ENCODE results near the gene LIN28B.

Gene LIN28B

DNA sequence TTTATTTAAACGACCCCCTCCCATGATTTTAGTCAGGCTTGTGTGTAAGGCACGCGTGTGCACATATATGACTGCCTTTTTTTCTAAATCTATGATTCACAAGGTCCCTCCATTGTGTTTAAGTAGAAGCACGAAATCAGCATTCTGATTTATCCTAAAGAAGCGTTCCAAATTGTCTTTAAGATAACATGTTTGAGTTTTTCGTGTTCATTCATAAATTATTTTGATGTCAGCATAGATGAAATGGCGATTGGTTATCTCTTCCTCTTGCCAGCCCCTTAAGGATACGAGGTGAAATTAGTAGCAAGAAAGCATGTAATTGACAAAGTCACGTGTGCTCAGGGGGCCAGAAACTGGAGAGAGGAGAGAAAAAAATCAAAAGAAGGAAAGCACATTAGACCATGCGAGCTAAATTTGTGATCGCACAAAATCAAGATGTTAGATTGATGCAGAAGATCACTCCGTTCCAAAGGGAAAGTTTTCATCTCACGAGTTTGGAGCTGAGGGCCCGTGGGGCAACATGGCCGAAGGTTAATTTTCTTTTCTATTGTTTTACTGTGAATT, at the start of gene LIN28B:
LIN28B (plus strand) TSS at position 377 of the 564 bp plus-strand sequence; CDS start at position 521, 144 bp downstream.
- no peaks in the 10 kb centered on the region for H3K4me1 ChIP-seq (ENCODE audit: control insufficient read depth, insufficient read depth, low read length)
- H3K9ac ChIP-seq (ENCODE audit: low read length in 2 of 2) = no peak within 1 kb of the TSS
- H3K4me3 ChIP-seq (ENCODE audit: low read length in 2 of 2) = no peak within 1 kb of the TSS
- H3K9me3 ChIP-seq (ENCODE audit: control insufficient read depth in 2 of 2, low read length in 2 of 2) = no peaks in the 10 kb centered on the region
- H3K27ac ChIP-seq (ENCODE audit: low read length) = no peak within 1 kb of the TSS
- H3K36me3 ChIP-seq (ENCODE audit: control insufficient read depth in 2 of 2, insufficient read depth in 2 of 2, low read length in 2 of 2) = no peaks in the 10 kb centered on the region
- H3K27me3 ChIP-seq (ENCODE audit: control insufficient read depth in 1 of 2, insufficient read depth in 2 of 2, low read length in 2 of 2) = peaks cover 34 to 67% of the 10 kb centered on the region in 2 donors

- Histone ChIP-seq H3K4me3 (ENCODE audit: low read length in 2 of 2) (no peak overlapping the region), H3K4me1 (ENCODE audit: control insufficient read depth, insufficient read depth, low read length) (no peaks in the 10 kb centered on the region), H3K9me3 (ENCODE audit: control insufficient read depth in 2 of 2, low read length in 2 of 2) (peaks cover 0 to 4% of the 10 kb centered on the region in 2 donors), H3K9ac (ENCODE audit: low read length in 2 of 2) (no peak overlapping the region), H3K36me3 (ENCODE audit: control insufficient read depth in 2 of 2, insufficient read depth in 2 of 2, low read length in 2 of 2) (no peaks in the 10 kb centered on the region), H3K27me3 (ENCODE audit: control insufficient read depth in 1 of 2, insufficient read depth in 2 of 2, low read length in 2 of 2) (no peaks in the 10 kb centered on the region), H3K27ac (ENCODE audit: low read length) (no peak overlapping the region)
Measured at GRCh38 chr6:104908031-104908887, 48.6 kb upstream of the LIN28B start.

- H3K4me1 ChIP-seq (ENCODE audit: control insufficient read depth, insufficient read depth, low read length) = no peaks in the 10 kb centered on the region
- no peaks in the 10 kb centered on the region for H3K36me3 ChIP-seq (ENCODE audit: control insufficient read depth in 2 of 2, insufficient read depth in 2 of 2, low read length in 2 of 2)
- no peak overlapping the region for H3K4me3 ChIP-seq (ENCODE audit: low read length in 2 of 2)
- peaks cover 0 to 2% of the 10 kb centered on the region in 2 donors for H3K9me3 ChIP-seq (ENCODE audit: control insufficient read depth in 2 of 2, low read length in 2 of 2)
- H3K27ac ChIP-seq (ENCODE audit: low read length) = no peak overlapping the region
- H3K27me3 ChIP-seq (ENCODE audit: control insufficient read depth in 1 of 2, insufficient read depth in 2 of 2, low read length in 2 of 2) = no peaks in the 10 kb centered on the region
- H3K9ac ChIP-seq (ENCODE audit: low read length in 2 of 2) = no peak overlapping the region
Measured at GRCh38 chr6:104908888-104909525, 47.9 kb upstream of the LIN28B start.

DNA sequence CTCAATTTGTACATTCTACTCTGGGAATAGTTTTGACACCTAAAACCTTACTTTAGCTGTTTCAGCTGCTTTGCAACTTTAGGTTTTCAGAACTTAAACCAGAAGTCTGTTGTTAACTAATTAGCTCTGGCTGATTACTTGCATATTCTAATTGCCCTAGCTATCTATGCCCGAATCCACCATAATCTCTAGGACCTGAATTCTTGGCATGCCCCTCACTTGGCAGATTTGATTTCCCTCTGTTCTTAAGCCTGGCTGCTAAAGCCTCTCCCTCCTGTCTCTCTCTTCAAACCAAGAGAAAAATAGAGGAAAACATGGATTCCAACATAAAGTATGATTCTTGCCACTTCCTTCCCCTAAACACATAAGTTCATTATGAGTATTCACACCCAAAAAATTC, 35.0 kb upstream of the LIN28B start:
- H3K9ac ChIP-seq (ENCODE audit: low read length in 2 of 2) = no peak overlapping the region

DNA sequence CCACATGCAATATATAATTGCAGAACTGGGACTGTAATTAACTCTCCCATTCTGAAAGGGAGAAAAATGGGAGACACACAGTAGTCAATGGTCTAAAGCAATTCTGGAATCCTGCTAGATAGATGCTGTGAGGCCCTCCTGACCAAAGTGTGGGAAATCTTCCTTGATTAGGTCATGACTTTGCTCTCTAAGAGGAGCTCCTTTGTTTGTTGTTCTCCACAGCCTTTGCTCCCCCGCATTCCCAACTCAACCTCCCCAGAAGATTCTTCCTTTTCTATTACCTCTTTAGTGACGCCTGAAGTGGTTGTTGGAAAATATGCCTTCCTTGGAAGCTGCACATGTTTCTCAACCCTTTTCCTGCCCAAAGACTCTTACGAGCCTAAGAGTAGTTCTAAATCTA, 28.8 kb upstream of the LIN28B start:
- H3K9me3 ChIP-seq (ENCODE audit: control insufficient read depth in 2 of 2, low read length in 2 of 2) = no peaks in the 10 kb centered on the region

More for the DNA sequence above, 35.0 kb upstream of the LIN28B start:
- Histone ChIP-seq H3K9me3 (ENCODE audit: control insufficient read depth in 2 of 2, low read length in 2 of 2) (no peaks in the 10 kb centered on the region), H3K27me3 (ENCODE audit: control insufficient read depth in 1 of 2, insufficient read depth in 2 of 2, low read length in 2 of 2) (peaks cover 0 to 2% of the 10 kb centered on the region in 2 donors), H3K4me3 (ENCODE audit: low read length in 2 of 2) (no peak overlapping the region), H3K36me3 (ENCODE audit: control insufficient read depth in 2 of 2, insufficient read depth in 2 of 2, low read length in 2 of 2) (no peaks in the 10 kb centered on the region), H3K27ac (ENCODE audit: low read length) (no peak overlapping the region), H3K4me1 (ENCODE audit: control insufficient read depth, insufficient read depth, low read length) (no peaks in the 10 kb centered on the region)

GRCh38 chr6:104929353-104929752, 27.6 kb upstream of the LIN28B start:
- peaks cover 0 to 2% of the 10 kb centered on the region in 2 donors for H3K27me3 ChIP-seq (ENCODE audit: control insufficient read depth in 1 of 2, insufficient read depth in 2 of 2, low read length in 2 of 2)
- no peak overlapping the region for H3K9ac ChIP-seq (ENCODE audit: low read length in 2 of 2)
- no peaks in the 10 kb centered on the region for H3K4me1 ChIP-seq (ENCODE audit: control insufficient read depth, insufficient read depth, low read length)
- H3K9me3 ChIP-seq (ENCODE audit: control insufficient read depth in 2 of 2, low read length in 2 of 2) = no peaks in the 10 kb centered on the region
- H3K36me3 ChIP-seq (ENCODE audit: control insufficient read depth in 2 of 2, insufficient read depth in 2 of 2, low read length in 2 of 2) = no peaks in the 10 kb centered on the region
- no peak overlapping the region for H3K27ac ChIP-seq (ENCODE audit: low read length)
- H3K4me3 ChIP-seq (ENCODE audit: low read length in 2 of 2) = no peak overlapping the region

More for the DNA sequence above, 28.8 kb upstream of the LIN28B start:
- Histone ChIP-seq H3K4me1 (ENCODE audit: control insufficient read depth, insufficient read depth, low read length) (no peaks in the 10 kb centered on the region), H3K36me3 (ENCODE audit: control insufficient read depth in 2 of 2, insufficient read depth in 2 of 2, low read length in 2 of 2) (no peaks in the 10 kb centered on the region), H3K27me3 (ENCODE audit: control insufficient read depth in 1 of 2, insufficient read depth in 2 of 2, low read length in 2 of 2) (no peaks in the 10 kb centered on the region), H3K9ac (ENCODE audit: low read length in 2 of 2) (no peak overlapping the region), H3K4me3 (ENCODE audit: low read length in 2 of 2) (no peak overlapping the region), H3K27ac (ENCODE audit: low read length) (no peak overlapping the region)

- Histone ChIP-seq H3K9ac (ENCODE audit: low read length in 2 of 2) (no peak overlapping the region), H3K27ac (ENCODE audit: low read length) (no peak overlapping the region), H3K9me3 (ENCODE audit: control insufficient read depth in 2 of 2, low read length in 2 of 2) (no peaks in the 10 kb centered on the region), H3K4me3 (ENCODE audit: low read length in 2 of 2) (no peak overlapping the region), H3K4me1 (ENCODE audit: control insufficient read depth, insufficient read depth, low read length) (no peaks in the 10 kb centered on the region), H3K27me3 (ENCODE audit: control insufficient read depth in 1 of 2, insufficient read depth in 2 of 2, low read length in 2 of 2) (peaks cover 0 to 2% of the 10 kb centered on the region in 2 donors), H3K36me3 (ENCODE audit: control insufficient read depth in 2 of 2, insufficient read depth in 2 of 2, low read length in 2 of 2) (no peaks in the 10 kb centered on the region)
Measured at GRCh38 chr6:104930939-104931338, 26.0 kb upstream of the LIN28B start.

GRCh38 chr6:104936766-104937535, 20.0 kb upstream of the LIN28B start:
- Histone ChIP-seq H3K4me1 (ENCODE audit: control insufficient read depth, insufficient read depth, low read length) (peaks cover 4% of the 10 kb centered on the region), H3K9me3 (ENCODE audit: control insufficient read depth in 2 of 2, low read length in 2 of 2) (peaks cover 0 to 5% of the 10 kb centered on the region in 2 donors), H3K4me3 (ENCODE audit: low read length in 2 of 2) (no peak overlapping the region), H3K27me3 (ENCODE audit: control insufficient read depth in 1 of 2, insufficient read depth in 2 of 2, low read length in 2 of 2) (peaks cover 18 to 24% of the 10 kb centered on the region in 2 donors), H3K36me3 (ENCODE audit: control insufficient read depth in 2 of 2, insufficient read depth in 2 of 2, low read length in 2 of 2) (no peaks in the 10 kb centered on the region), H3K9ac (ENCODE audit: low read length in 2 of 2) (no peak overlapping the region), H3K27ac (ENCODE audit: low read length) (no peak overlapping the region)

DNA sequence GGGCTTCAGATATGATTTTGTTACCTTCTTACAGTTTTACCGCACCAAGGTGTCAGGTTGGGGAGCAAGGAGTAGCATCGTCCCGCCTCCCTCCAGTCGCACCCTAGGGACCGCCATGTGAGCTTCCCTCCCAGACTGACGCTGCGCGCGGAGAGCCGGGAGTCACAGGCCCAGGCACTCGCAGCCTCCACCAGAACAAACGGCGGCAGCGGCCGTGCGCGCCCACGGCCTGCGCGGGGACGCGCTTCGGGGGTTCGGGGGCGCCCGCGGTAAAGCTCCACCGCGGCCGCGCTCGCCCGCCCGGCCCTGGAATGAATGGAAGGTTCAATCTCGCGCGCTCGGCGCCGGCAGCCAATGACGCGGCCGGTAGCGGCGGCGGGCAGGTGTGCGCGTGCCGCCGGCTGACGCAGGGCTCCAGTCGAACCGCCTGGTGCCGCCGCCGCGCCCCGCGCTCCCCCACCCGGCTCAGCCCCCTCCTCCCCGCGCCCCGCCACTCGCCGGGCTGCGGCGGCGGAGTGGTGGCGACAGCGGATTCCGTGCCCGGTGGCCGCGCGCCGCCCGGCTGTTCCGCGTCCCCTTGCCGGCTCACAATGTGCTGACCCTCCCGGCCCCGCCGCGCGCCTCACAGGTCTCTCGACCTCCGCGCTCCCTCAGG, 16.5 kb upstream of the LIN28B start:
- Histone ChIP-seq H3K9ac (ENCODE audit: low read length in 2 of 2) (no peak overlapping the region), H3K27ac (ENCODE audit: low read length) (no peak overlapping the region), H3K27me3 (ENCODE audit: control insufficient read depth in 1 of 2, insufficient read depth in 2 of 2, low read length in 2 of 2) (peaks cover 18 to 53% of the 10 kb centered on the region in 2 donors), H3K9me3 (ENCODE audit: control insufficient read depth in 2 of 2, low read length in 2 of 2) (peaks cover 0 to 5% of the 10 kb centered on the region in 2 donors), H3K4me1 (ENCODE audit: control insufficient read depth, insufficient read depth, low read length) (peaks cover 4% of the 10 kb centered on the region), H3K4me3 (ENCODE audit: low read length in 2 of 2) (peak overlapping the region in 1 of 2 donors; percentile 47), H3K36me3 (ENCODE audit: control insufficient read depth in 2 of 2, insufficient read depth in 2 of 2, low read length in 2 of 2) (no peaks in the 10 kb centered on the region)
